H9 (cell line): Measurements from ENCODE around the gene HSPA4. TPM values are rescaled to one million over a fixed set of nuclear protein-coding genes. Genes with fewer than 3 reads are reported as not detected.

Experiments
- DNase-seq: peaks from one replicate; pipeline ENCODE4 v3.0.0-alpha.2; 2017
- H2AFZ ChIP-seq: one replicate; pipeline ENCODE4 v1.6.1; 2013; ENCODE audit warnings: mild to moderate bottlenecking, low read length, control low read depth, moderate library complexity
- H2AK5ac ChIP-seq: 2 replicates; pipeline ENCODE4 v1.6.1; 2013; ENCODE audit warnings: low read length, control low read depth, mixed read lengths; ENCODE audit not compliant: insufficient read length
- H2BK120ac ChIP-seq: one replicate; pipeline ENCODE4 v1.6.1; 2013; ENCODE audit warnings: low read depth, mild to moderate bottlenecking, low read length, control low read depth, inconsistent platforms; ENCODE audit not compliant: poor library complexity, severe bottlenecking
- H2BK12ac ChIP-seq: 2 replicates; pipeline ENCODE4 v1.6.1; 2013; ENCODE audit warnings: low read length, control low read depth, mixed read lengths, low read depth; ENCODE audit not compliant: insufficient read length
- H2BK15ac ChIP-seq: 2 replicates; pipeline ENCODE4 v1.6.1; 2013; ENCODE audit warnings: low read depth, low read length, control low read depth
- H2BK20ac ChIP-seq: one replicate; pipeline ENCODE4 v1.6.1; 2013; ENCODE audit warnings: low read depth, mild to moderate bottlenecking, low read length, control low read depth, inconsistent platforms; ENCODE audit not compliant: poor library complexity, severe bottlenecking
- H2BK5ac ChIP-seq: 2 replicates; pipeline ENCODE4 v1.6.1; 2013; ENCODE audit warnings: low read length, control low read depth, mixed read lengths; ENCODE audit not compliant: insufficient read length
- H3K14ac ChIP-seq: 2 replicates; pipeline ENCODE4 v1.6.1; 2013; ENCODE audit warnings: low read length, control low read depth; ENCODE audit not compliant: insufficient read depth
- H3K18ac ChIP-seq: 2 replicates; pipeline ENCODE4 v1.6.1; 2013; ENCODE audit warnings: low read depth, mild to moderate bottlenecking, mixed read lengths, low read length, control low read depth; ENCODE audit not compliant: insufficient read length
- H3K23ac ChIP-seq: 2 replicates; pipeline ENCODE4 v1.6.1; 2013; ENCODE audit warnings: low read length, control low read depth, mixed read lengths, low read depth; ENCODE audit not compliant: insufficient read length
- H3K23me2 ChIP-seq: 2 replicates; pipeline ENCODE4 v1.6.1; 2013; ENCODE audit warnings: low read depth, mild to moderate bottlenecking, mixed read lengths, low read length, control low read depth; ENCODE audit not compliant: insufficient read length, poor library complexity, severe bottlenecking
- H3K27ac ChIP-seq: 2 replicates; pipeline ENCODE4 v1.5.1; 2013; ENCODE audit warnings: low read length, control low read depth, mixed read lengths, low read depth; ENCODE audit not compliant: insufficient read length
- H3K27me3 ChIP-seq: 2 replicates; pipeline ENCODE4 v1.6.1; 2013; ENCODE audit warnings: low read length, control low read depth, inconsistent platforms; ENCODE audit not compliant: insufficient read depth
- H3K4ac ChIP-seq: 2 replicates; pipeline ENCODE4 v1.6.1; 2013; ENCODE audit warnings: low read depth, mild to moderate bottlenecking, control low read depth, inconsistent platforms, low read length, moderate library complexity
- H3K4me1 ChIP-seq: 2 replicates; pipeline ENCODE4 v1.6.1; 2013; ENCODE audit warnings: low read length, control low read depth, inconsistent platforms; ENCODE audit not compliant: insufficient read depth
- H3K4me2 ChIP-seq: 2 replicates; pipeline ENCODE4 v1.6.1; 2013; ENCODE audit warnings: low read length, control low read depth, mixed read lengths; ENCODE audit not compliant: insufficient read length, insufficient read depth
- H3K56ac ChIP-seq: 2 replicates; pipeline ENCODE4 v1.6.1; 2013; ENCODE audit warnings: low read depth, mild to moderate bottlenecking, mixed read lengths, low read length, control low read depth; ENCODE audit not compliant: insufficient read length
- H3K79me1 ChIP-seq: 2 replicates; pipeline ENCODE4 v1.6.1; 2013; ENCODE audit warnings: low read depth, mild to moderate bottlenecking, moderate library complexity, low read length, control low read depth, inconsistent platforms; ENCODE audit not compliant: insufficient read depth, poor library complexity, severe bottlenecking
- H3K79me2 ChIP-seq: 2 replicates; pipeline ENCODE4 v1.6.1; 2013; ENCODE audit warnings: low read length, control low read depth, inconsistent platforms; ENCODE audit not compliant: insufficient read depth
- H3K9ac ChIP-seq: 2 replicates; pipeline ENCODE4 v1.6.1; 2013; ENCODE audit warnings: low read length, control low read depth, mixed read lengths; ENCODE audit not compliant: insufficient read length; ENCODE audit errors: extremely low read depth
- H3K9me3 ChIP-seq: one replicate; pipeline ENCODE4 v1.6.1; 2013; ENCODE audit warnings: low read depth, low read length, inconsistent platforms; ENCODE audit not compliant: control insufficient read depth
- H3T11ph ChIP-seq: one replicate; pipeline ENCODE4 v1.6.1; 2013; ENCODE audit warnings: mild to moderate bottlenecking, low read length, control low read depth, inconsistent platforms
- H4K20me1 ChIP-seq: one replicate; pipeline ENCODE4 v1.6.1; 2013; ENCODE audit not compliant: control insufficient read depth, insufficient read length, insufficient read depth
- H4K5ac ChIP-seq: 2 replicates; pipeline ENCODE4 v1.6.1; 2013; ENCODE audit warnings: low read depth, mild to moderate bottlenecking, mixed read lengths, low read length, control low read depth; ENCODE audit not compliant: insufficient read length
- H4K8ac ChIP-seq: replicated peaks from 2 replicates; pipeline ENCODE4 v1.6.1; 2013; ENCODE audit warnings: low read length, control low read depth, mixed read lengths, low read depth; ENCODE audit not compliant: insufficient read length
- H4K91ac ChIP-seq: 2 replicates; pipeline ENCODE4 v1.6.1; 2013; ENCODE audit warnings: low read depth, mild to moderate bottlenecking, moderate library complexity, mixed read lengths, low read length, control low read depth; ENCODE audit not compliant: insufficient read length
- H3K27ac Mint-ChIP-seq, 3 experiments: 2 replicates in 2 of 3; 3 replicates in 1 of 3; pipeline ENCODE4 v1.8.0; 2020 to 2021; ENCODE audit warnings: mixed read lengths in 3 of 3, mild to moderate bottlenecking in 1 of 3, moderate library complexity in 1 of 3
- H3K27me3 Mint-ChIP-seq: 2 replicates; pipeline ENCODE4 v1.8.0; 2021; ENCODE audit warnings: low read depth, mild to moderate bottlenecking, moderate library complexity, mixed read lengths
- H3K36me3 Mint-ChIP-seq, 3 experiments: 2 replicates in 2 of 3; 3 replicates in 1 of 3; pipeline ENCODE4 v1.8.0; 2020 to 2021; ENCODE audit warnings: low read depth in 3 of 3, mixed read lengths in 3 of 3; ENCODE audit not compliant: insufficient read depth in 1 of 3
- H3K4me1 Mint-ChIP-seq, 2 experiments: 2 replicates each; pipeline ENCODE4 v1.8.0; 2020; ENCODE audit warnings: mixed read lengths in 2 of 2
- H3K4me3 Mint-ChIP-seq, 2 experiments: 2 replicates in 1 of 2; 3 replicates in 1 of 2; pipeline ENCODE4 v1.8.0; 2020 to 2021; ENCODE audit warnings: mild to moderate bottlenecking in 2 of 2, mixed read lengths in 2 of 2, moderate library complexity in 1 of 2
- H3K9me3 Mint-ChIP-seq, 2 experiments: 2 replicates in 1 of 2; 3 replicates in 1 of 2; pipeline ENCODE4 v1.8.0; 2020; ENCODE audit warnings: mild to moderate bottlenecking in 2 of 2, mixed read lengths in 2 of 2, moderate library complexity in 1 of 2
- WGBS: extraction: QIAGEN DNeasy Blood & Tissue Kit; methylation state at CpG from one replicate; pipeline ENCODE4 v1.1.7; 2013; ENCODE audit warnings: missing lambda C conversion rate, low lambda C conversion rate, mixed read lengths; ENCODE audit not compliant: insufficient read length; ENCODE audit errors: extremely low coverage; 5-methylcytosine and 5-hydroxymethylcytosine counted together
- total RNA-seq: library from RNA; stranded (reverse); gene quantifications from 2 replicates; pipeline ENCODE4 v1.2.1, GENCODE V29; 2021
- TF ChIP-seq, protein P1 (sequence below): fragments of 200-600 bp; sonication (generic); conservative IDR thresholded peaks from 3 replicates; pipeline ENCODE4 v1.8.0; 2021; ENCODE audit warnings: antibody characterized with exemption, mild to moderate bottlenecking

Gene HSPA4
- total RNA-seq, 1 experiment from 2014 or later, result 293 TPM

- no CpG with 5 or more reads among the region's 2 CpGs for WGBS
- Histone ChIP-seq H3K18ac (no peak overlapping the region), H2BK15ac (no peak overlapping the region), H4K20me1 (no peaks in the 10 kb centered on the region), H3K23me2 (no peaks in the 10 kb centered on the region), H3K4me1 (no peaks in the 10 kb centered on the region), H3T11ph (no peak overlapping the region), H3K27me3 (no peaks in the 10 kb centered on the region), H2BK5ac (no peak overlapping the region), H3K9ac (no peak overlapping the region), H3K27ac (no peak overlapping the region), H3K79me1 (no peaks in the 10 kb centered on the region), H3K14ac (no peak overlapping the region), H3K4ac (no peak overlapping the region), H4K5ac (no peak overlapping the region), H3K56ac (no peak overlapping the region), H4K91ac (no peak overlapping the region), H2BK20ac (no peak overlapping the region), H3K79me2 (no peaks in the 10 kb centered on the region), H3K23ac (no peak overlapping the region), H2BK12ac (no peak overlapping the region), H2BK120ac (no peak overlapping the region), H3K4me2 (no peak overlapping the region), H2AFZ (no peak overlapping the region), H4K8ac (no peak overlapping the region), H3K9me3 (no peaks in the 10 kb centered on the region), H2AK5ac (no peak overlapping the region)
- no peak for DNase-seq
- Mint-ChIP-seq H3K27ac (no peak overlapping the region), H3K36me3 (no peaks in the 10 kb centered on the region), H3K4me3 (no peak overlapping the region), H3K27me3 (no peaks in the 10 kb centered on the region; the same call in 1 of the 2 replicates), H3K4me1 (peaks cover 9 to 15% of the 10 kb centered on the region in 2 experiments), H3K9me3 (no peaks in the 10 kb centered on the region)
- TF ChIP-seq, protein P1, sequence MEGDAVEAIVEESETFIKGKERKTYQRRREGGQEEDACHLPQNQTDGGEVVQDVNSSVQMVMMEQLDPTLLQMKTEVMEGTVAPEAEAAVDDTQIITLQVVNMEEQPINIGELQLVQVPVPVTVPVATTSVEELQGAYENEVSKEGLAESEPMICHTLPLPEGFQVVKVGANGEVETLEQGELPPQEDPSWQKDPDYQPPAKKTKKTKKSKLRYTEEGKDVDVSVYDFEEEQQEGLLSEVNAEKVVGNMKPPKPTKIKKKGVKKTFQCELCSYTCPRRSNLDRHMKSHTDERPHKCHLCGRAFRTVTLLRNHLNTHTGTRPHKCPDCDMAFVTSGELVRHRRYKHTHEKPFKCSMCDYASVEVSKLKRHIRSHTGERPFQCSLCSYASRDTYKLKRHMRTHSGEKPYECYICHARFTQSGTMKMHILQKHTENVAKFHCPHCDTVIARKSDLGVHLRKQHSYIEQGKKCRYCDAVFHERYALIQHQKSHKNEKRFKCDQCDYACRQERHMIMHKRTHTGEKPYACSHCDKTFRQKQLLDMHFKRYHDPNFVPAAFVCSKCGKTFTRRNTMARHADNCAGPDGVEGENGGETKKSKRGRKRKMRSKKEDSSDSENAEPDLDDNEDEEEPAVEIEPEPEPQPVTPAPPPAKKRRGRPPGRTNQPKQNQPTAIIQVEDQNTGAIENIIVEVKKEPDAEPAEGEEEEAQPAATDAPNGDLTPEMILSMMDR, result no peak
Observed at GRCh38 chr5:133121080-133121479, 69.3 kb downstream of the HSPA4 start.
